Activated B cell treated with CpG ODN at 0.5 μM for 24 hours (primary cell): Measurements from ENCODE around the gene ATN1. TPM values are rescaled to one million over a fixed set of nuclear protein-coding genes. Genes with fewer than 3 reads are reported as not detected.

Experiments
- ATAC-seq: fragments of 200-7000 bp; cut with Tn5 transposase; one replicate; pipeline ENCODE4 v1.10.0; 2021; ENCODE audit warnings: low read depth, mild to moderate bottlenecking, moderate library complexity
- CTCF ChIA-PET: fragments of 350-600 bp; sonication (Branson Sonifier 250); formaldehyde crosslinking; loops from one replicate; lab custom pipeline; 2021; ENCODE audit warnings: antibody characterized with exemption; lab: Charles Lee
- POLR2A ChIA-PET: fragments of 350-600 bp; sonication (Branson Sonifier 250); formaldehyde crosslinking; loops from one replicate; lab custom pipeline; 2021; ENCODE audit warnings: antibody characterized with exemption; lab: Charles Lee
- DNase-seq: peaks from one replicate; pipeline ENCODE4 v3.0.0; 2022
- H3K27ac Mint-ChIP-seq: one replicate; pipeline ENCODE4 v1.8.0; 2020; ENCODE audit warnings: mixed read lengths
- H3K27me3 Mint-ChIP-seq: one replicate; pipeline ENCODE4 v1.8.0; 2021; ENCODE audit warnings: mixed read lengths
- H3K36me3 Mint-ChIP-seq: one replicate; pipeline ENCODE4 v1.8.0; 2021; ENCODE audit warnings: low read depth, mixed read lengths
- H3K4me1 Mint-ChIP-seq: one replicate; pipeline ENCODE4 v1.8.0; 2021; ENCODE audit warnings: mixed read lengths
- H3K4me3 Mint-ChIP-seq: one replicate; pipeline ENCODE4 v1.8.0; 2020; ENCODE audit warnings: mild to moderate bottlenecking, mixed read lengths
- H3K9me3 Mint-ChIP-seq: one replicate; pipeline ENCODE4 v1.8.0; 2020; ENCODE audit warnings: mixed read lengths
- CTCF ChIP-seq: fragments of 200-600 bp; IDR thresholded peaks from one replicate; pipeline ENCODE4 v1.8.0; 2022; ENCODE audit warnings: antibody characterized with exemption, mild to moderate bottlenecking
- intact Hi-C: fragments of 100-400 bp; cut with micrococcal nuclease; formaldehyde crosslinking; loops from one replicate; pipeline ENCODE4 v1.15.1; 2024
- total RNA-seq: library from RNA; stranded (reverse); gene quantifications from 2 replicates; pipeline ENCODE4 v1.2.3, GENCODE V29; 2022

ATN1 gene
- total RNA-seq, 1 donor from 2014 or later: 50.9 TPM

GRCh38 chr12:6934110-6934509 is 6.4 kb downstream of the ATN1 start:
- ATAC-seq (no peak), DNase-seq (no peak)
- POLR2A ChIA-PET: interaction anchor here (0.8 to 24.6 kb wide), 4 partner anchors 9 to 24 kb away, joined by 3 to 1516 read pairs (median 29); partner anchors contain the start of genes C12orf57, PTPN6 and RNU7-1
- Mint-ChIP-seq H3K27me3 (no peaks in the 10 kb centered on the region), H3K27ac (peak overlapping the region; percentile 61), H3K36me3 (peaks cover 42% of the 10 kb centered on the region), H3K4me1 (peaks cover 43% of the 10 kb centered on the region), H3K9me3 (no peaks in the 10 kb centered on the region), H3K4me3 (no peak overlapping the region)
- CTCF ChIA-PET: interaction anchor here (1.1 to 1.3 kb wide), 2 partner anchors 10 to 61 kb away, joined by 3 to 6 read pairs; partner anchors contain the start of genes C12orf57 and RNU7-1
- intact Hi-C loops: no loop called here
- no peak for TF ChIP-seq CTCF

- intact Hi-C loops: loop anchor here (1.0 kb wide), 1 partner anchor 62 kb away; the partner anchor contains the start of gene SPSB2
- peak overlapping the region; percentile 91 for H3K27ac Mint-ChIP-seq
- H3K4me3 Mint-ChIP-seq: peak overlapping the region; percentile 59
- H3K9me3 Mint-ChIP-seq: no peaks in the 10 kb centered on the region
- peaks cover 45% of the 10 kb centered on the region for H3K36me3 Mint-ChIP-seq
- ChIA-PET POLR2A (interaction anchor here (0.7 to 24.6 kb wide), 5 partner anchors 8 to 33 kb away, joined by 3 to 1516 read pairs (median 9); partner anchors contain the start of genes C12orf57, PTPN6 and RNU7-1), CTCF (interaction anchor here (1.0 kb wide), 1 partner anchor 11 kb away, joined by 3 read pairs; no protein-coding TSS in a partner anchor)
- ATAC-seq (no peak), DNase-seq (no peak)
- peaks cover 34% of the 10 kb centered on the region for H3K4me1 Mint-ChIP-seq
- no peak for TF ChIP-seq CTCF
- H3K27me3 Mint-ChIP-seq: no peaks in the 10 kb centered on the region
Measured at GRCh38 chr12:6935371-6936193, 7.8 kb downstream of the ATN1 start.

- POLR2A ChIA-PET: interaction anchor here (0.7 to 24.6 kb wide), 8 partner anchors 8 to 64 kb away, joined by 3 to 1516 read pairs (median 12); partner anchors contain the start of genes ATN1, C12orf57, PTPN6 and RNU7-1
- Mint-ChIP-seq H3K4me1 (peaks cover 30% of the 10 kb centered on the region), H3K36me3 (peaks cover 48% of the 10 kb centered on the region)
Measured at GRCh38 chr12:6936194-6936635, 8.5 kb downstream of the ATN1 start.

GRCh38 chr12:6936636-6937480 is 9.1 kb downstream of the ATN1 start:
- Mint-ChIP-seq H3K9me3 (no peaks in the 10 kb centered on the region), H3K4me3 (peak overlapping the region; percentile 84), H3K27me3 (no peaks in the 10 kb centered on the region), H3K27ac (peak overlapping the region; percentile 91), H3K36me3 (peaks cover 51% of the 10 kb centered on the region), H3K4me1 (peaks cover 30% of the 10 kb centered on the region)
- ATAC-seq: peak; percentile 22
- TF ChIP-seq CTCF: no peak
- intact Hi-C loops: loop anchor here (1.0 kb wide), 3 partner anchors 8 to 64 kb away; partner anchors contain the start of genes LRRC23 and SPSB2
- ChIA-PET POLR2A (interaction anchor here (0.7 to 24.6 kb wide), 21 partner anchors 8 to 248 kb away, joined by 3 to 1516 read pairs (median 10); partner anchors contain the start of genes ATN1, C1RL, CDCA3 and COPS7A), CTCF (interaction anchor here (1.0 to 4.4 kb wide), 9 partner anchors 8 to 85 kb away, joined by 6 to 26 read pairs (median 10); partner anchors contain the start of genes CDCA3, SPSB2 and USP5)
- DNase-seq: peak; percentile 46

More at GRCh38 chr12:6936194-6936635, 8.5 kb downstream of the ATN1 start:
- Mint-ChIP-seq H3K27ac (peak overlapping the region; percentile 91), H3K27me3 (no peaks in the 10 kb centered on the region), H3K4me3 (peak overlapping the region; percentile 84), H3K9me3 (no peaks in the 10 kb centered on the region)
- CTCF ChIA-PET: interaction anchor here (1.0 kb wide), 1 partner anchor 13 kb away, joined by 6 read pairs; no protein-coding TSS in a partner anchor
- intact Hi-C loops: loop anchor here (1.0 kb wide), 1 partner anchor 63 kb away; the partner anchor contains the start of gene SPSB2
- no peak for ATAC-seq
- DNase-seq: no peak
- TF ChIP-seq CTCF: no peak
